Transverse colon (tissue), 4 donors: ENCODE data around the gene NRIP3. TPM values are rescaled to one million over a fixed set of nuclear protein-coding genes. Genes with fewer than 3 reads are reported as not detected.

Source experiments
- DNase-seq: peaks from one replicate; pipeline ENCODE4 v3.0.0-alpha.2; 2019
- H3K27ac ChIP-seq, 4 donors: fragments of 200-600 bp; sonication (generic); 2 replicates each; pipeline ENCODE4 v1.5.1; 2016 to 2018; ENCODE audit warnings: inconsistent platforms in 4 of 4
- H3K27me3 ChIP-seq: fragments of 200-600 bp; sonication (generic); 2 replicates; pipeline ENCODE4 v1.5.1; 2017; ENCODE audit warnings: inconsistent platforms
- H3K36me3 ChIP-seq, 4 donors: fragments of 200-600 bp; sonication (generic); 2 replicates each; pipeline ENCODE4 v1.5.1; 2017 to 2019; ENCODE audit warnings: inconsistent platforms in 4 of 4
- H3K4me1 ChIP-seq, 4 donors: fragments of 200-600 bp; sonication (generic); 2 replicates each; pipeline ENCODE4 v1.5.1; 2017 to 2020; ENCODE audit warnings: inconsistent platforms in 4 of 4
- H3K4me3 ChIP-seq, 4 donors: fragments of 200-600 bp; sonication (generic); 1 replicate in 1 of 4; 2 replicates in 3 of 4; pipeline versions ENCODE4 v1.5.1 to v1.6.1; 2017 to 2019; ENCODE audit warnings: inconsistent platforms in 4 of 4
- H3K9me3 ChIP-seq, 2 donors: fragments of 200-600 bp; sonication (generic); 2 replicates each; pipeline ENCODE4 v1.5.1; 2017 to 2019; ENCODE audit warnings: inconsistent platforms in 2 of 2
- CTCF ChIP-seq, 5 experiments: fragments of 200-600 bp in 3 of 5; fragments of 450-650 bp in 2 of 5; sonication (generic) in 3 of 5; IDR thresholded peaks; 1 replicate in 2 of 5; 2 replicates in 3 of 5; pipeline ENCODE4 v1.5.1; 2016 to 2017; ENCODE audit warnings: antibody characterized with exemption in 5 of 5, inconsistent platforms in 3 of 5, mild to moderate bottlenecking in 2 of 5, moderate library complexity in 1 of 5
- EP300 ChIP-seq: sonication (generic); formaldehyde crosslinking; IDR thresholded peaks from one replicate; pipeline ENCODE4 v1.6.1; 2017; ENCODE audit warnings: antibody characterized with exemption, low read depth
- POLR2A ChIP-seq: fragments of 450-650 bp; IDR thresholded peaks from one replicate; pipeline ENCODE4 v1.6.1; 2016; ENCODE audit warnings: antibody characterized with exemption, mild to moderate bottlenecking, moderate library complexity
- POLR2AphosphoS5 ChIP-seq, 3 donors: sonication (generic); formaldehyde crosslinking; IDR thresholded peaks; one replicate each; pipeline ENCODE4 v1.6.1; 2016; ENCODE audit warnings: antibody characterized with exemption in 3 of 3
- WGBS, 2 donors: methylation state at CpG; one replicate each; pipeline ENCODE4 v1.1.5; 2018; ENCODE audit warnings: low coverage in 1 of 2; 5-methylcytosine and 5-hydroxymethylcytosine counted together
- in situ Hi-C, 4 donors: fragments of 200-750 bp; cut with MboI; loops; one replicate each; pipeline versions ENCODE4 v1.15.0 to v1.15.1; 2017; ENCODE audit warnings: low sequenced_read_pairs in 3 of 4, low pct_ligation_motif_present in 1 of 4, low pct_unique_long_range_greater_than_20kb in 1 of 4
- intact Hi-C: fragments of 100-400 bp; cut with DNase I; formaldehyde crosslinking; loops from one replicate; pipeline ENCODE4 v1.15.1; 2023; ENCODE audit warnings: low total_unique reads
- total RNA-seq, 4 donors: library from RNA; depleted of rRNA; stranded (reverse); fragments of >200 nt; gene quantifications; one replicate each; pipeline ENCODE4 v1.1.0, GENCODE V29; 2016

Gene NRIP3
- total RNA-seq, 4 donors from 2014 or later: 0.82 to 1.9 TPM; not detected in 2

GRCh38 chr11:8971196-8971923 is 32.4 kb downstream of the NRIP3 start:
- DNase-seq: no peak
- no peak overlapping the region for H3K27ac ChIP-seq
- 82 to 85% methylated on average over 2 of the region's 2 CpGs for WGBS, 2 donors
- no peaks in the 10 kb centered on the region for H3K4me1 ChIP-seq
- H3K36me3 ChIP-seq: no peaks in the 10 kb centered on the region
- in situ Hi-C loops (loop anchor here in 3 of 4 donors (25.0 kb wide), 1 partner anchor 284 kb away; the partner anchor contains the start of genes RPL27A (in 3 of the 3) and TRIM66 (in 3 of the 3)), intact Hi-C loops (no loop called here)
- no peaks in the 10 kb centered on the region for H3K9me3 ChIP-seq
- no peak overlapping the region for H3K4me3 ChIP-seq
- TF ChIP-seq CTCF (IDR thresholded peaks at IDR 0.05): no peak
- no peaks in the 10 kb centered on the region for H3K27me3 ChIP-seq

- no peaks in the 10 kb centered on the region for H3K36me3 ChIP-seq
- no peaks in the 10 kb centered on the region for H3K9me3 ChIP-seq
- in situ Hi-C loops: loop anchor here in 3 of 4 donors (25.0 kb wide), 1 partner anchor 280 kb away; the partner anchor contains the start of genes RPL27A (in 3 of the 3) and TRIM66 (in 3 of the 3)
- WGBS, 2 donors: 77 to 85% methylated on average over 8 of the region's 8 CpGs
- TF ChIP-seq POLR2AphosphoS5 (IDR thresholded peaks at IDR 0.05) (no peak), EP300 (no peak), CTCF (IDR thresholded peaks at IDR 0.05) (no peak), POLR2A (no peak)
- no peak overlapping the region for H3K4me3 ChIP-seq
- intact Hi-C loops: no loop called here
- peaks cover 11 to 21% (median 18%) of the 10 kb centered on the region in 4 donors for H3K4me1 ChIP-seq
- no peak for DNase-seq
- H3K27ac ChIP-seq: no peak overlapping the region
- H3K27me3 ChIP-seq: no peaks in the 10 kb centered on the region
These were observed 36.6 kb downstream of the NRIP3 start for GRCh38 chr11:8967184-8967583.

DNA sequence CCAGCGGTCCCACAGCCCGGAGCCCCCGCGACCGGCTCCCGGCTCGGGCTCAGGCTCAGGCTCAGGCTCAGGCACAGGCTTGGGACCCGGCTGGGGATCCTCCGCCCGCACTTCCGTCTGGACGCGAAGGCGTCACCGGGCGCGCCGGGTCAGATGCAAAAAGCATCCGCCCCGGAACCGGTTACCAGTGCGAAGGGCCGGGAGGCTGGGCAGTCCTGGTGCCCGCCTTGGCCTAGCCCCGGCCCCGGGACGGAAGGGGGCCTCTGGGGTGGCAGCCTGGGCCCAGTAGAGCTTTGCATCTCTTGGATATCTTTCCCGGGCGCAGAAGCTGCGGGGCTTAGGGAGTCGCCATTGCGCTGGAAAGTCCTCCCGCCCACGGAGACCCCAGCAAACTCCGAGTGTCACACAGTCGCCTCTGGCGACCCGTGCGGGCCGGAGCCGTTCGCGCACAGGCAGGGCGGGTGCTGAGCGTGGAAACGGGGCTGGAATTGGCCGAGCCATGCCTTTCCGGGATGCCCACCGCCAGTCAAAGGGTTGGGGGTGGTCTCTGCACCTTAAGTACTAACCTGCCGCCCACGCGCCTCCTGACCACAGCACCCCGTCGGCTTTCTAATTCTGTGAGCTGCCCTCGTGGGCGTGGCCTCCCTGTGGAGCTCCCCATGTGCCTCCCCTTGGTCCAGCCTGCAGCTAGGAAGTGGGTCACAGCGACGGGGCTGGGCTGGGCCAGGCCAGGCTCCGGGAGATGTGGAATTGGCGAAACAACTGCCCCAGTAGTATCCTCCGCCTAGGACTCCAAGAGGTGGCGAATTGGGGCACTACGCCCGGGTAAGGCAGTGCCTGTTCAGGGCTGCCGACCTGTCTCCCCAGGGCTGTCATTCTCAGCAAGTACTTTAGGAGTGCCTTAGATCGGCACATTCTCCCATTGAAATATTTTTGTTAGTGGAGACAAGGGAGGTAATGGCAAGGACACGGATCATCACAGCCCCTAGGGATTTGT is 39.2 kb downstream of the NRIP3 start, which contains the start of gene TMEM9B:
Gene TMEM9B, minus strand, starts transcription at position 119 of the 997 bp plus-strand sequence. CDS start 129 bp downstream, outside the sequence.
- in situ Hi-C loops: loop anchor here in 3 of 4 donors (25.0 kb wide), 1 partner anchor 277 kb away; the partner anchor contains the start of genes RPL27A (in 3 of the 3) and TRIM66 (in 3 of the 3)
- intact Hi-C loops: loop anchor here (5.0 kb wide), 2 partner anchors 52 to 282 kb away; partner anchors contain the start of genes AKIP1, RPL27A and TRIM66
- WGBS, 2 donors: 1% methylated on average over 49 of the region's 67 CpGs; no CpG with 5 or more reads in 1 of the 2 donors
- H3K27me3 ChIP-seq: no peaks in the 10 kb centered on the region
- H3K27ac ChIP-seq: peak within 1 kb of the TSS; percentile 93 to 99 (median 96)
- H3K4me1 ChIP-seq: peaks cover 11 to 28% (median 21%) of the 10 kb centered on the region in 4 donors
- peak within 1 kb of the TSS; percentile 61 to 87 (median 78) for H3K4me3 ChIP-seq
- TF ChIP-seq POLR2AphosphoS5 (IDR thresholded peaks at IDR 0.05) (peak; percentile 92 to 97 (median 93)), POLR2A (peak; percentile 97), EP300 (no peak), CTCF (IDR thresholded peaks at IDR 0.05) (peak in 1 of 5 experiments; percentile 2)
- no peaks in the 10 kb centered on the region for H3K9me3 ChIP-seq
- peak; percentile 94 for DNase-seq
- H3K36me3 ChIP-seq: no peaks in the 10 kb centered on the region
